Endothelial cell of umbilical vein (primary cell): Measurements from ENCODE around the gene NR2C2.

Experiments used
- CTCF ChIP-seq, 2 donors: IDR thresholded peaks; 1 replicate in 1 of 2; 2 replicates in 1 of 2; pipeline ENCODE4 v1.5.1; 2011; ENCODE audit warnings: low read length in 2 of 2, mild to moderate bottlenecking in 2 of 2, moderate library complexity in 2 of 2, control low read depth in 1 of 2, inconsistent platforms in 1 of 2, low read depth in 1 of 2; ENCODE audit not compliant: insufficient read depth in 1 of 2; ENCODE audit errors: extremely low read depth in 1 of 2
- EZH2 ChIP-seq: IDR thresholded peaks from 2 replicates; pipeline ENCODE4 v1.6.1; 2012; ENCODE audit warnings: borderline replicate concordance, low read depth, mild to moderate bottlenecking, moderate library complexity, low read length, inconsistent platforms; ENCODE audit not compliant: severe bottlenecking

- TF ChIP-seq CTCF (IDR thresholded peaks at IDR 0.05; ENCODE audit: extremely low read depth in 1 of 2, insufficient read depth in 1 of 2, low read depth in 1 of 2, low read length in 2 of 2) (no peak), EZH2 (no peak)
Measured at GRCh38 chr3:15043408-15044171, 96.2 kb downstream of the NR2C2 start.
